ENCODE measurements around the gene ICA1. TPM values are rescaled to one million over a fixed set of nuclear protein-coding genes. Genes with fewer than 3 reads are reported as not detected.

ICA1 gene
- total RNA-seq, 1 experiment from 2014 or later = 5.4 TPM

DNA sequence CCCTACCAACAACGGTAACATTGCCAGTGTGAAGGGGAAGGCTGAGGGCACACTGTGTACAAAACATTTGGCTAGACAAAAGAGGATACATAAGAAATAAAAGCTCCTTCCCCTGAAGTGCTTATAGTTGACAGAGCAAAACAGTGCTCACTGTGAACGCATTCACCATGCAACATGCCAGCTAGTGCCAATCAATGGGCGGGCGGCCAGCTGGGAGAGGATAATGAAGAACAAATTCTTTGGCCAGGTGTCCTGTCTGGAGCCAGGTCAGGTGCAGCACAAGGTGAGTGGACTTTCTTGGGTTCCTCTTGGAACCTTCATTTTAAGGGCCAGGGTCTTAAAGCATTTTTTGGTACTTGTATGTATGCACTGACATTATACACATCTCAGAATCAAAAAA is 106.1 kb downstream of the ICA1 start:
- DNase-seq = no peak
- Histone ChIP-seq H3K36me3 (replicated peaks; ENCODE audit: control insufficient read depth, insufficient read depth, low read length) (no peaks in the 10 kb centered on the region), H3K4me3 (ENCODE audit: insufficient read depth, low read depth, low read length) (no peak overlapping the region)

GRCh38 chr7:8154272-8154671 is 107.7 kb downstream of the ICA1 start:
- H3K36me3 ChIP-seq (replicated peaks; ENCODE audit: control insufficient read depth, insufficient read depth, low read length) = no peaks in the 10 kb centered on the region
- H3K27me3 ChIP-seq (ENCODE audit: control insufficient read depth, insufficient read depth, low read length) = no peaks in the 10 kb centered on the region
- DNase-seq = no peak
- H3K4me3 ChIP-seq (ENCODE audit: insufficient read depth, low read depth, low read length) = no peak overlapping the region

More for the DNA sequence above, 106.1 kb downstream of the ICA1 start:
- H3K27me3 ChIP-seq (ENCODE audit: control insufficient read depth, insufficient read depth, low read length) = no peaks in the 10 kb centered on the region

DNA sequence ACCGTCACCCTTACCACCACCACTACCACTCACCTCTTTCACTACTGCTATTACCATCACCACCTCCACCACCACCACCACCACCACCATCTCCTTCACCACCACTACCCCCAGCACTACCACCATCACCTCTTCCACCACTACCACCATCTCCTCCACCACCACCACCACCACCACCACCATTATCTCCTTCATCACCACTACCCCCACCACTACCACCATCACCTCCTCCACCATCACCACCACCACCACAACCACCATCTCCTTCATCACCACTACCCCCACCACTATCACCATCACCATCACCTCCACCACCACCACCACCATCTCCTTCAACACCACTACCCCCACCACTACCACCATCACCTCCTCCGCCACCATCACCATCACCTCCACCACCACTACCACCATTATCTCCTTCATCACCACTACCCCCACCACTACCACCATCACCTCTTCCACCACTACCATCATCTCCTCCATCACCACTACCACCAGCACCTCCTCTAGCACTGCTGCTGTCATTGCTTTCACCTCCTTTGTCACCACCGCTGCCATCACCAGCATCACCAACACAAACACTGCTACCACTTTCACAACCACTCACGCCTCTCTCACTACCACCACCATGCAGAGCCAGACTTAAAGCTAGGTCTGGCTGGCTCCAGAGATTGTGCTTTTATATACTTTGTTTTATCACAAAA is 109.3 kb downstream of the ICA1 start:
- DNase-seq = no peak
- Histone ChIP-seq H3K36me3 (replicated peaks; ENCODE audit: control insufficient read depth, insufficient read depth, low read length) (no peaks in the 10 kb centered on the region), H3K27me3 (ENCODE audit: control insufficient read depth, insufficient read depth, low read length) (no peaks in the 10 kb centered on the region), H3K4me3 (ENCODE audit: insufficient read depth, low read depth, low read length) (no peak overlapping the region)

DNA sequence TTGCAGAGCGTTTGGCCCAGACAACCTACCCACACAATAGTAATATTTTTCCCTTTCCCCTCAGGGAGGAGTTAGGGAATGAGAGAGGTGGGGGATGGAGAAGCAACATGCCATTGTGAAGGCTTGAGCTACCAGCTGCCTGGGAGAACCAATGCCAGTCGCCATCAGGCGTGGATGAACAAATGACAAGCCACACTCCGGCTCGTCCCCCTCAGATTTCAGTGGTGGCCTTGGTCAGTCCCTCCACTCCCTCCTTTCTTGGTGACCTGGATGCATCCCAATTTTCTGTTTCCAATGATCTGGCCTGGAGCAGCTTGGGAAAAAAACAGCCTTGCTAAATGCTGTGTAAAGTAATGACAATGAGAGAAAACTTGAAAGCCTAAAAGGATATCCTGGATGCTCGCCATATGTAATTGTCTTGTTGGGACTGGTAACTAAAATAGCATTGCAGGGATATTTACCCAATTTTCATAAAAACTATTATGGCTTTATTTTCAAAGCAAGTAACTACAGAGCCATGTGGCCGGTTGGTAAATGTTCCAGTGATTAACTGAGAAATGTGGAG is 110.7 kb downstream of the ICA1 start:
- no peaks in the 10 kb centered on the region for H3K27me3 ChIP-seq (ENCODE audit: control insufficient read depth, insufficient read depth, low read length)
- no peak for DNase-seq
- no peak overlapping the region for H3K4me3 ChIP-seq (ENCODE audit: insufficient read depth, low read depth, low read length)
- no peaks in the 10 kb centered on the region for H3K36me3 ChIP-seq (replicated peaks; ENCODE audit: control insufficient read depth, insufficient read depth, low read length)

- Histone ChIP-seq H3K4me3 (ENCODE audit: insufficient read depth, low read depth, low read length) (no peak overlapping the region), H3K27me3 (ENCODE audit: control insufficient read depth, insufficient read depth, low read length) (no peaks in the 10 kb centered on the region), H3K36me3 (replicated peaks; ENCODE audit: control insufficient read depth, insufficient read depth, low read length) (no peaks in the 10 kb centered on the region)
- no peak for DNase-seq
These were observed 112.7 kb downstream of the ICA1 start for GRCh38 chr7:8149222-8149621.

- H3K27me3 ChIP-seq (ENCODE audit: control insufficient read depth, insufficient read depth, low read length) = no peaks in the 10 kb centered on the region
- no peak for DNase-seq
- H3K4me3 ChIP-seq (ENCODE audit: insufficient read depth, low read depth, low read length) = no peak overlapping the region
- H3K36me3 ChIP-seq (replicated peaks; ENCODE audit: control insufficient read depth, insufficient read depth, low read length) = no peaks in the 10 kb centered on the region
These were observed 114.1 kb downstream of the ICA1 start for GRCh38 chr7:8147760-8148463.

- H3K27me3 ChIP-seq (ENCODE audit: control insufficient read depth, insufficient read depth, low read length) = no peaks in the 10 kb centered on the region
These were observed 115.1 kb downstream of the ICA1 start for GRCh38 chr7:8146788-8147413.

GRCh38 chr7:8146106-8146787 is 115.7 kb downstream of the ICA1 start:
- DNase-seq = no peak
- H3K36me3 ChIP-seq (replicated peaks; ENCODE audit: control insufficient read depth, insufficient read depth, low read length) = no peaks in the 10 kb centered on the region
- no peak overlapping the region for H3K4me3 ChIP-seq (ENCODE audit: insufficient read depth, low read depth, low read length)
- no peaks in the 10 kb centered on the region for H3K27me3 ChIP-seq (ENCODE audit: control insufficient read depth, insufficient read depth, low read length)

More at GRCh38 chr7:8146788-8147413, 115.1 kb downstream of the ICA1 start:
- H3K4me3 ChIP-seq (ENCODE audit: insufficient read depth, low read depth, low read length) = no peak overlapping the region
- no peaks in the 10 kb centered on the region for H3K36me3 ChIP-seq (replicated peaks; ENCODE audit: control insufficient read depth, insufficient read depth, low read length)
- DNase-seq = peak; percentile 34

- H3K27me3 ChIP-seq (ENCODE audit: control insufficient read depth, insufficient read depth, low read length) = no peaks in the 10 kb centered on the region
- DNase-seq = no peak
- H3K36me3 ChIP-seq (replicated peaks; ENCODE audit: control insufficient read depth, insufficient read depth, low read length) = no peaks in the 10 kb centered on the region
- H3K4me3 ChIP-seq (ENCODE audit: insufficient read depth, low read depth, low read length) = no peak overlapping the region
These were observed 117.1 kb downstream of the ICA1 start for GRCh38 chr7:8144856-8145255.

DNA sequence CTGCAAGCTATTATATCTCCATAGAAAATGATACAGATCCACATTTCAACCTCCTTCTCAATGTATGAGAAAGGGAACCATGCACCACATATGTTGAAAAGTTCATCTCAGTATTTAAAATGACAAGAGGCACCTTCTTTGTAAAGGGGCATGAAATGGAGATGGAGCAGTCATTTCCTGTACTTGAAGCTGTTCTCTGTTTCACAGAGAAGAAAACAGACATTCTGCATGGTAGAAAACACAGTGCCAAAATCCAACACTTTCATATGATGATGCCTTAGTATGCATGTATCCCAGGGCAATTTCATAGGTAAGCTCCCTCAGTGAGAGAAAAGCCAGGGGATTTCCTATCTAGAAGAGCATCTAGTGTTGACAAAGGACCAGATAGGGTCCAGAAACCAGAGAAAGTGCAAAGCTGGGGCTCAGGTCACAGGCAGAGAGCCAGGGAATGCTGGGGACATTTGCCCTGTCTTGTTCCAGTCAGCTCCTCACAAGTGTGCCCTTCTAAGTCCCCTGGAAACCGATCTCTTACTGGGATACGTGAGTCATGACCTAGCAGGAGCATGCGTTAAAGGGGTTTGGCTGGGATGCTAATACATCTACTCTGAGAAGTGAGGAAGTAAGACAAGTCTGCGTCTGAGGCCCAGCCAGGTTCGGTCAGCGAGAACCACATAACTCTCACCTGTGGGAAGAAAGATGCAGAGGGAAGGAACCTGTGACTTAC is 118.7 kb downstream of the ICA1 start:
- H3K36me3 ChIP-seq (replicated peaks; ENCODE audit: control insufficient read depth, insufficient read depth, low read length) = no peaks in the 10 kb centered on the region
- H3K4me3 ChIP-seq (ENCODE audit: insufficient read depth, low read depth, low read length) = no peak overlapping the region
- no peaks in the 10 kb centered on the region for H3K27me3 ChIP-seq (ENCODE audit: control insufficient read depth, insufficient read depth, low read length)
- no peak for DNase-seq

- H3K4me3 ChIP-seq (ENCODE audit: insufficient read depth, low read depth, low read length) = no peak overlapping the region
- H3K27me3 ChIP-seq (ENCODE audit: control insufficient read depth, insufficient read depth, low read length) = no peaks in the 10 kb centered on the region
- no peak for DNase-seq
- no peaks in the 10 kb centered on the region for H3K36me3 ChIP-seq (replicated peaks; ENCODE audit: control insufficient read depth, insufficient read depth, low read length)
These were observed 119.5 kb downstream of the ICA1 start for GRCh38 chr7:8142477-8142876.

DNA sequence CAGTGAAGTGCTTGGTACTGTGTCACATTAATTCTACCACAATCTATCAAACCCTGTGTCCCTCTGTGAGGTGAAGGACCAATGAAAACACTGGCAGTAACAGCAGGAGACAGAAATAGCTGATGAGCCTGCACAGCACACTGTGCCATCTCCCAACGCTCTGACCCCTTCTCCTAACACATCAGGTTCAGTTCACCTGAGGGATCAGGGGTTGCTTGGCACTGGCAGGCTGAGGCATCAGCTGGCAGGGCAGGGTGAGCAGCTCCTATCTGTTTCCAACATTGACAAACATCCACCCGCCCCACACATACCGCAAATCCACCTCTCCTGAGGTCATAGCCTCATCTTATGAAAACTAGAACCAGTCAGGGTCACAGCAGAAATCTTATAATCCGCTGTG is 120.9 kb downstream of the ICA1 start:
- Histone ChIP-seq H3K27me3 (ENCODE audit: control insufficient read depth, insufficient read depth, low read length) (no peaks in the 10 kb centered on the region), H3K4me3 (ENCODE audit: insufficient read depth, low read depth, low read length) (no peak overlapping the region)
- no peak for DNase-seq

DNA sequence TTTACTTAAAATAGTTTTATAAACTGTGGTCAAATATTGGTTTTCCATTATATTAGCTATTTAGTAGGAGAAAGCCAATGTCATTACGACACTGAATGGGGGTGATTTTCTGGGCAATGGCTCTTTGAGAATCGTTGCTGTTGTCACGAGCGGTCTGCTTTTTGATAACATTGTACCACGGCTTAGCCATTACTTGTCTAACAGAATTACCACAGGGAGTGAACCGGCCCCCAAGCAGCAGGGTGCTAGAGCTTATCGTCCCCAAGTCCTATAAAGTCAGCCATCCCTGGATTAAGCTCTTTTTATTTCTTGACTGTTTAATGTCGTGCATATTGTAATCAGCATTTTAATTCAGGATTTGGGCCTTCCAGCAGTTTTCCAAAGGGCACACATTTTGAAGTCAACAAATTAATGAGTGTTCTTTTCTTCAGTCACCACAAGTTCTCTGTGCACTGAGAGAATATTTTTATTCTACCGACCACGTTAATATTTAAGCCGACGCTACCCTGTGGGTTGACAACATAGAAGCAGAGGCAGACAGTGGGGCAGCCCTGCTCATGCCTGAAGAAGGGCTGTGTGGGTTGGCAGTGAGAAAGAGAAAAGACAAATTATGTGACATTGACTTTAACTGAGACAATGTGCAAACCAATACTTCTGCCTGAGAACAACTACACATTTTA is 125.8 kb downstream of the ICA1 start:
- Histone ChIP-seq H3K4me3 (ENCODE audit: insufficient read depth, low read depth, low read length) (no peak overlapping the region), H3K36me3 (replicated peaks; ENCODE audit: control insufficient read depth, insufficient read depth, low read length) (no peaks in the 10 kb centered on the region), H3K27me3 (ENCODE audit: control insufficient read depth, insufficient read depth, low read length) (no peaks in the 10 kb centered on the region)
- DNase-seq = no peak

More for the DNA sequence above, 120.9 kb downstream of the ICA1 start:
- no peaks in the 10 kb centered on the region for H3K36me3 ChIP-seq (replicated peaks; ENCODE audit: control insufficient read depth, insufficient read depth, low read length)

Data from H7 (cell line).